ENCODE results near the gene MED31.

Gene MED31

GRCh38 chr17:6651919-6652452 lies 581 bp upstream of the MED31 start:
- peak overlapping the region; percentile 74 for H3K27ac ChIP-seq
- TF ChIP-seq ZFX (IDR thresholded peaks at IDR 0.05) = no peak
- TF ChIP-seq CTCF (conservative IDR thresholded peaks at IDR 0.05) = no peak

- H3K27ac ChIP-seq = no peak overlapping the region
- TF ChIP-seq CTCF (conservative IDR thresholded peaks at IDR 0.05) (peak; percentile 36), ZFX (IDR thresholded peaks at IDR 0.05) (no peak)
Measured at GRCh38 chr17:6648181-6648580, 3.2 kb downstream of the MED31 start.

GRCh38 chr17:6643451-6644125 lies 7.8 kb downstream of the MED31 start:
- no peak for TF ChIP-seq CTCF (conservative IDR thresholded peaks at IDR 0.05)
- TF ChIP-seq ZFX (IDR thresholded peaks at IDR 0.05) = no peak
- H3K27ac ChIP-seq = no peak overlapping the region

- no peak for TF ChIP-seq CTCF (conservative IDR thresholded peaks at IDR 0.05)
- no peak for TF ChIP-seq ZFX (IDR thresholded peaks at IDR 0.05)
Measured at GRCh38 chr17:6642592-6642991, 8.8 kb downstream of the MED31 start.

GRCh38 chr17:6641247-6641863 lies 10.1 kb downstream of the MED31 start:
- peak overlapping the region; percentile 90 for H3K27ac ChIP-seq
- TF ChIP-seq ZFX (IDR thresholded peaks at IDR 0.05) = no peak
- TF ChIP-seq CTCF (conservative IDR thresholded peaks at IDR 0.05) = no peak

More at GRCh38 chr17:6642592-6642991, 8.8 kb downstream of the MED31 start:
- no peak overlapping the region for H3K27ac ChIP-seq

- peak within 1 kb of the TSS; percentile 90 for H3K27ac ChIP-seq
- TF ChIP-seq CTCF (conservative IDR thresholded peaks at IDR 0.05) = no peak
- peak; percentile 94 for TF ChIP-seq ZFX (IDR thresholded peaks at IDR 0.05)
Measured at GRCh38 chr17:6640536-6641246, 10.7 kb downstream of the MED31 start, which contains the start of the genes KIAA0753 and TXNDC17. KIAA0753 (minus strand) TSS chr17:6640711; CDS start chr17:6635103, 5,608 bp downstream. TXNDC17 (plus strand) TSS chr17:6641060; CDS start chr17:6641083, 23 bp downstream.
